GM19455 (cell line): ENCODE measurements around the gene CFD.
"Not testable (repeated sequence)": the region's sequence is repeated elsewhere in the genome, so short reads cannot be mapped to it uniquely, and the experiment has no call there.

Experiments used
- ATAC-seq: cut with Tn5 transposase; IDR thresholded peaks from one replicate; pipeline ENCODE4 v1.9.1; 2021; ENCODE audit not compliant: unreplicated experiment

CFD gene

DNA sequence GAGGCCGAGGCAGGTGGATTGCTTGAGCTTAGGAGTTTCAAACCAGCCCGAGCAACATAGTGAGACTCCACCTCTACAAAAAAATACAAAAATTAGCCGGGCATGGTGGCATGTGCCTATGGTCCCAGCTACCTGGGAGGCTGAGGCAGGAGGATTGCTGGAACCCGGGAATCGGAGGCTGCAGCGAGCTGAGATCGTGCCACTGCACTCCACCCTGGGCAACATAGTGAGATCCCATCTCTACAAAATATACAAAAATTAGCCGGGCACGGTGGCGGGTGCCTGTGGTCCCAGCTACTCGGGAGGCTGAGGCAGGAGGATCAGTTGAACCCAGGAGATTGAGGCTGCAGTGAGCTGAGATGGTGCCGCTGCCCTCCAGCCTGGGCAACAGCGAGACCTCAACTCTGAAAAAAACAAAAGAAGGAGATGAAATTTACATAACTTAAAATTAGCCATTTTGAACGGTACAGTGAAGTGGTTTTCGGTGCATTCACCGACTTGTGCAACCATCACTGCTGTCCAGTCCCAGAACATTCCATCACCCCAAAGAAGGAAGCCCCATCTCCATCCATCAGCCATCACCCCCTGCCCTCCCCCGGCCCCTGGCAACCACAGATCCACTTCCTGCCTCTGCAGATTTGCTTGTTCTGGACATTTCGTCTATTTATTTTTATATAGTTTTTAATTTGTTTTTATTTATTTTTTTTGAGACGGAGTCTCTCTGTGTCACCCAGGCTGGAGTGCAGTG, 33.4 kb upstream of the CFD start:
- ATAC-seq: no peak

- no peak for ATAC-seq
Observed at GRCh38 chr19:827314-827709, 32.2 kb upstream of the CFD start.

GRCh38 chr19:827710-828321, 31.6 kb upstream of the CFD start, which contains the start of gene AZU1:
Gene AZU1, plus strand, starts transcription at chr19:827837. Its CDS starts 10 bp downstream, at chr19:827847.
- no peak for ATAC-seq

- ATAC-seq: no peak
Observed at GRCh38 chr19:829129-829758, 30.2 kb upstream of the CFD start.

DNA sequence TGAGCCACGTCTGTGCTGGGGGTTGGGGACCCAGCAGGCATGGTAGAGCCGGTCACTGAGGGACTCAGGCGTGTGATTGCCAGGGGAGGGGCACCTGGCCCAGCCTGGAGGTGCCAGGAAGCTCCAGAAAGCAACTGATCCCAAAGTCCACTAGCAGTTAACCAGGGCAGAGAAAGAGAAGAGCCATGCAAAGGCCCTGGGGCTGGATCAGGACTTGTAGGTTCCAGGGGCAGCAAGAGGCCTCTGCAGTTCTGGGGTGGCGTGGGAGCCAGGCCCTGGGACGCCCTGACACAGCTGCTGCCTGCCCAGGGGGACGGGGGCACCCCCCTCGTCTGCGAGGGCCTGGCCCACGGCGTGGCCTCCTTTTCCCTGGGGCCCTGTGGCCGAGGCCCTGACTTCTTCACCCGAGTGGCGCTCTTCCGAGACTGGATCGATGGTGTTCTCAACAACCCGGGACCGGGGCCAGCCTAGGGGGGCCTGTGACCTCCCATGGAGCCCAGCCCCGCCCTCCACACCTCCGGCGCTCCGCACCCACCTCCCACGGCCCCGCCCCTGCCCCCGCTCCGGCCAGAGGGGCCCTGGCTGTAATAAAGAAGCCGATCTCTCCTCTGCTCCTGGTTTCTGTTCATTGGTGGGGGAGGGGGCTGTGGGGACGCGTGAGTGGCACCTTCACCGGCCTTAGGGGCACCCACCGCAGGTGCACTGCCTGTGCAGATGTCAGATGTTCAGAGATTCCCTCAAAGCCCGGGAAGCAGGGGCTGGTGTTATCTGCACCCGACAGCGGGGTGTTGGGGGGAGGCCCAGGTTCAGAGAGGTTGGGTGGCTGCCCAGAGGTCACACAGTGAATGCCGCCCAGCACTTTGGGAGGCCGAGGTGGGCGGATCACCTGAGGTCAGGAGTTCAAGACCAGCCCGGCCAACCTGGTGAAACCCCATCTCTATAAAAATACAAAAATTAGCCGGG, 27.8 kb upstream of the CFD start:
- no peak for ATAC-seq

GRCh38 chr19:834216-834615, 25.2 kb upstream of the CFD start:
- ATAC-seq: no peak

DNA sequence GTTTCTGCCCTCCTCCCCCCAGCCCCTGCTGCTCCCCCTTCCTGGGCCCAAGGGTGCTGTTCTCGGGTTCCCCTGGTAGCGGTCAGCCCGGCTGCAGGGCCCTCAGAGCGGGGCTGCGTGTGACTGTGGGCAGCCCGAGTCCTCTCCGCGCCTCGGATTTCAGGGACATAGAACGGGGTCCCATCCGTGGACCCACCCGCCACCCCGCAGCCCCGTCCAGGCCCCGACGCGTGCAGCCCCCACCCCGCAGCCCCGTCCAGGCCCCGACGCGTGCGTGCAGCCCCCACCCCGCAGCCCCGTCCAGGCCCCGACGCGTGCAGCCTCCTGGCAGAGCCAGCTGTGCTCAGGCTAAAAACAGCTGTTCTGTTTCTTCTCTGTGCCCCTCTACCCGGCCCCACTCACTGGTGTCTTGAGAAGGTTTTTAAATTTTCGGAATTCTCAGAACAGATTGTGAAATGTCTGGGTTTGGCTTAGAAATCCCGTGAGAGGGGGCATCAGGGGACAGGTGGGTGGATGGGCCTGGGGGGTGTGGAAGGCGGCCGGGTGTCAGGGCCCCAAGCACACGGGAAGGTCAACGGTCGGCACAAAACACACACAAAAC, 24.2 kb upstream of the CFD start:
- ATAC-seq: no peak

- no peak for ATAC-seq
Observed at GRCh38 chr19:840519-841206, 18.8 kb upstream of the CFD start, which contains the start of gene PRTN3. Gene PRTN3, plus strand, starts transcription at chr19:840999. Its CDS starts 10 bp downstream, at chr19:841009.

- ATAC-seq: not testable (repeated sequence)
Observed at GRCh38 chr19:842802-843179, 16.7 kb upstream of the CFD start.

DNA sequence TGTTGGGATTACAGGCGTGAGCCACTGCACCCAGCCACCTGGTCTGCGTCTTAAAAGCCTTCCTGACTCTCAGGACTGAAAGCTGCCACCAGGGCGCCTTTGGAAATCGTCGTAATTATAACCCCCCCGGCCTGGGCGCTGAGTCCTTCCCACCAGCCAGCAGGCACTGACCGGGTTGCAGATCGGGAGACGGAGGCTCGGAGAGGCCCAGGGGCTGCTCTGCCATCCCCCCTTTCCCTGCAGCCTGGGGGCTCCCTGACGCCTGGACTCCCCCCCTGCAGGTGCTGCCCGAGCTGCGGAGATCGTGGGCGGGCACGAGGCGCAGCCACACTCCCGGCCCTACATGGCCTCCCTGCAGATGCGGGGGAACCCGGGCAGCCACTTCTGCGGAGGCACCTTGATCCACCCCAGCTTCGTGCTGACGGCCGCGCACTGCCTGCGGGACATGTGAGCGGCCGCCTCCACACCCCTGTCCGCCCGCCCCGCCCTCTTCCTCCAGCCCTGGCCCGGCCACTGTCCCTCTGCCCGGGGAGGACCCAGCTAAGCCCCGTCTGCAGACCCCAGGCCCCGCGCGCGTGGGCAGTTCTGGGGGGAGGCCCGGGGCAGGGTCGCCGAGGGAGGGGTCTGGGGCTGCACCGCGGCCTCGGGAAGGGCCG, 16.2 kb upstream of the CFD start:
- no peak for ATAC-seq

GRCh38 chr19:843836-844545, 15.5 kb upstream of the CFD start:
- ATAC-seq: no peak

DNA sequence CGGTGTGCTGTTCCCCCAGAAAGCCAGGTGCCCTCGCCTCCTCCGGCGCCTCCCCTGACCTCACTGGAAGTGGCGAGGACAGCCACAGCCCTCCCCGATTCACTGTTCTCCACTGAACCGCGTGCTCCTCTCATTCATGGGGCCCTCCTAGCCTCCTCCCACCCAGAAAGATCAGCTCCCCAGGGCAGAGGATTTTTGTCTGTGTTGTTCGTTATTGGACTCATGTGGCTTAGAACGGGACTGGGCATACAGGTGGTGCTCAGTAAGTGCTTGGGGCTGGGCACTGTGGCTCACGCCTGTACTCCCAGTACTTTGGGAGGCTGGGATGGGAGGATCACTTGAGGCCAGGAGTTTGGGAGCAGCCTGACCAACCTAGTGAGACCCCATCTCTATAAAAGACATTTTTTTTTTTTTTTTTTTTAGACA, 14.9 kb upstream of the CFD start:
- ATAC-seq: no peak

GRCh38 chr19:845707-846521, 13.6 kb upstream of the CFD start:
- no peak for ATAC-seq

DNA sequence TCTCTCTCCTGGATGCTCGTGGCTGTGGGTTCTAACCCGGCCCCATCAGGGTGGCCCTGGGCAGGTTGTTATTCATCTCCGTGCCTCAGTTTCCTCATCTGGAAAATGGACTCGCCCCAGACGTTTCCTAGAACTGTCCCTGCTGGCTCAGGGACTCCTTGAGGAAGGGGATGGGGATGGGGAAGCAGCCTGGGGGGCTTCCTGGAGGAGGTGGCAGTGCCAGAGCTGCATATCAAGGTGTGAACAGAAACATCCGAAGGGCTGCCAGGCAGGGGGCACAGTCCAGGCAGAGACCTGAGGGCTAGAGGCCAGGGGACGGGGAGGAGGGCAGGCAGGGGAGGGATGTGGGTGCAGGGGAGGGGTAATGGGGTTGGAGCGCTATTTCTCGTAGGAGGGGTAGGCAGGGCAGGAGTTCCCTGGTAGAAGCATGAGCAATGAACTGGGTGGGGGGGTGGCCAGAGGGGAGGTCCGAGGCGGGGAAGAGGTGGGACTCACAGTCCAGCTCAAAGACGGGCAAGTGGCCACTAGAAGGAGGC, 11.0 kb upstream of the CFD start:
- ATAC-seq: no peak

GRCh38 chr19:849195-849594, 10.3 kb upstream of the CFD start:
- ATAC-seq: not testable (repeated sequence)

GRCh38 chr19:850221-850978, 9.1 kb upstream of the CFD start:
- ATAC-seq: no peak

- ATAC-seq: no peak
Observed at GRCh38 chr19:850979-851335, 8.5 kb upstream of the CFD start.
